SK-N-SH treated with all-trans-retinoic acid at 6 μM for 48 hours (cell line): ENCODE data around the gene IPO4.

ENCODE experiments used
- ATAC-seq: fragments of 200-7000 bp; cut with Tn5 transposase; 3 replicates; pipeline ENCODE4 v1.9.1; 2020; ENCODE audit warnings: mild to moderate bottlenecking, moderate library complexity
- ARNTL ChIP-seq: fragments of 450-650 bp; formaldehyde crosslinking; IDR thresholded peaks from 2 replicates; pipeline ENCODE4 v1.5.0; 2020; ENCODE audit warnings: low read depth, mild to moderate bottlenecking, moderate library complexity, borderline replicate concordance
- BACH2 ChIP-seq: fragments of 250-450 bp; sonication (Bioruptor Pico); IDR thresholded peaks from 2 replicates; pipeline ENCODE4 v1.9.0; 2021; ENCODE audit warnings: mild to moderate bottlenecking, borderline replicate concordance
- CREB5 ChIP-seq: fragments of 250-450 bp; sonication (Bioruptor Pico); IDR thresholded peaks from 2 replicates; pipeline ENCODE4 v1.5.1; 2020; ENCODE audit warnings: low read depth, mild to moderate bottlenecking, moderate library complexity
- CSDC2 ChIP-seq: fragments of 250-450 bp; sonication (Bioruptor Pico); IDR thresholded peaks from 2 replicates; pipeline ENCODE4 v1.5.0; 2020; ENCODE audit warnings: mild to moderate bottlenecking, moderate library complexity
- ESRRG ChIP-seq: fragments of 250-450 bp; sonication (Bioruptor Pico); IDR thresholded peaks from 2 replicates; pipeline ENCODE4 v1.6.1; 2021; ENCODE audit warnings: mild to moderate bottlenecking
- GLIS3 ChIP-seq: fragments of 250-450 bp; sonication (Bioruptor Pico); IDR thresholded peaks from 2 replicates; pipeline ENCODE4 v1.5.0; 2020; ENCODE audit warnings: mild to moderate bottlenecking, moderate library complexity
- ISL1 ChIP-seq: fragments of 250-450 bp; sonication (Bioruptor Pico); IDR thresholded peaks from 2 replicates; pipeline ENCODE4 v2.1.2; 2022; ENCODE audit warnings: mild to moderate bottlenecking, moderate library complexity
- OSR1 ChIP-seq: fragments of 250-450 bp; sonication (Bioruptor Pico); IDR thresholded peaks from 2 replicates; pipeline ENCODE4 v1.8.0; 2022; ENCODE audit warnings: moderate library complexity, mild to moderate bottlenecking, inconsistent platforms
- PATZ1 ChIP-seq: fragments of 250-450 bp; sonication (Bioruptor Pico); IDR thresholded peaks from 2 replicates; pipeline ENCODE4 v1.8.0; 2020; ENCODE audit warnings: mild to moderate bottlenecking, moderate library complexity, borderline replicate concordance
- PPARA ChIP-seq: fragments of 250-450 bp; sonication (Bioruptor Pico); IDR thresholded peaks from 2 replicates; pipeline ENCODE4 v1.5.0; 2020; ENCODE audit warnings: mild to moderate bottlenecking, borderline replicate concordance
- TCF4 ChIP-seq: fragments of 250-450 bp; sonication (Bioruptor Pico); IDR thresholded peaks from 2 replicates; pipeline ENCODE4 v1.8.0; 2021; ENCODE audit warnings: mild to moderate bottlenecking, moderate library complexity, borderline replicate concordance
- TOX ChIP-seq: fragments of 250-450 bp; sonication (Bioruptor Pico); IDR thresholded peaks from 2 replicates; pipeline ENCODE4 v1.8.0; 2021; ENCODE audit warnings: mild to moderate bottlenecking, moderate library complexity, borderline replicate concordance
- TSHZ2 ChIP-seq: fragments of 250-450 bp; sonication (Bioruptor Pico); IDR thresholded peaks from 2 replicates; pipeline ENCODE4 v1.5.0; 2020; ENCODE audit warnings: mild to moderate bottlenecking, moderate library complexity
- ZC3H10 ChIP-seq: fragments of 250-450 bp; sonication (Bioruptor Pico); IDR thresholded peaks from 2 replicates; pipeline ENCODE4 v1.5.1; 2021; ENCODE audit warnings: mild to moderate bottlenecking, moderate library complexity
- ZFP3 ChIP-seq: fragments of 250-450 bp; sonication (Bioruptor Pico); IDR thresholded peaks from 2 replicates; pipeline ENCODE4 v1.5.0; 2020; ENCODE audit warnings: mild to moderate bottlenecking, moderate library complexity
- ZFP30 ChIP-seq: fragments of 450-650 bp; formaldehyde crosslinking; IDR thresholded peaks from 2 replicates; pipeline ENCODE4 v1.5.0; 2022; ENCODE audit warnings: mild to moderate bottlenecking, moderate library complexity
- ZNF565 ChIP-seq: fragments of 450-650 bp; formaldehyde crosslinking; conservative IDR thresholded peaks from 2 replicates; pipeline ENCODE4 v1.5.0; 2020; ENCODE audit warnings: low read depth, mild to moderate bottlenecking, moderate library complexity
- ZNF70 ChIP-seq: fragments of 450-650 bp; formaldehyde crosslinking; IDR thresholded peaks from 2 replicates; pipeline ENCODE4 v1.5.0; 2020; ENCODE audit warnings: mild to moderate bottlenecking, moderate library complexity
- ZNF8 ChIP-seq: fragments of 450-650 bp; formaldehyde crosslinking; IDR thresholded peaks from 2 replicates; pipeline ENCODE4 v1.5.0; 2020; ENCODE audit warnings: mild to moderate bottlenecking, moderate library complexity
- TF ChIP-seq, protein P1 (sequence below): fragments of 250-450 bp; sonication (Bioruptor Pico); IDR thresholded peaks from 2 replicates; pipeline ENCODE4 v1.8.0; 2021; ENCODE audit warnings: low read depth, mild to moderate bottlenecking, moderate library complexity, borderline replicate concordance

IPO4 gene

DNA sequence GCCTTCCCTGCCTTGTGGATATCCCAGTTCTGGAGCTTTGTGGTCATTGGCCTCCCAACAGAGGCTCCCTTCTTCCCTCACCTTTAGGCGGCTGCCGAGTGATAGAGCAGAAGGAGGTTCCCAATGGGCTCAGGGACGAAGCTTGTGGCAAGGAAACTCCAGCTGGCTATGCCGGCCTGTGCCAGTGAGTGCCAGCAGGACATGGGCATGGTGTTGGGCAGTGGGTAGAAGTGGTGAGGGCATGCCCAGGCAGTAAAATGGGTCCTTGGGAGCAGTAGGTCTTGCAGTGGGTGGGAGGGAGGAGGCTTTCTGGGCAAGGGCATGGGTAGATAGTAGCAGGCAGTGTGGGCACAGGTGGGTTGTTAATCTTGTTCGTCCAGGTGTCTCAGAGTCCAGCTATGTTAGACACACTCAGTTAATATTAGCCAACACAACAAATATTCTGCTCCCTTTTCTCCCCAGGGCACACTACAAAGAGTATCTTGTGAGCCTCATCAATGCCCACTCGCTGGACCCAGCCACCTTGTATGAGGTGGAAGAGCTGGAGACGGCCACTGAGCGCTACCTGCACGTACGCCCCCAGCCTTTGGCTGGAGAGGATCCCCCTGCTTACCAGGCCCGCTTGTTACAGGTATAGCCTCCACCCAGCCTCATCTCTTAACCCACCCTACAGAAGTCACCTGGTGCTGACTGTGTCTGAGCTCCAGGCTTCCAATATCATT lies 28.7 kb downstream of the IPO4 start:
- no peak for ATAC-seq

DNA sequence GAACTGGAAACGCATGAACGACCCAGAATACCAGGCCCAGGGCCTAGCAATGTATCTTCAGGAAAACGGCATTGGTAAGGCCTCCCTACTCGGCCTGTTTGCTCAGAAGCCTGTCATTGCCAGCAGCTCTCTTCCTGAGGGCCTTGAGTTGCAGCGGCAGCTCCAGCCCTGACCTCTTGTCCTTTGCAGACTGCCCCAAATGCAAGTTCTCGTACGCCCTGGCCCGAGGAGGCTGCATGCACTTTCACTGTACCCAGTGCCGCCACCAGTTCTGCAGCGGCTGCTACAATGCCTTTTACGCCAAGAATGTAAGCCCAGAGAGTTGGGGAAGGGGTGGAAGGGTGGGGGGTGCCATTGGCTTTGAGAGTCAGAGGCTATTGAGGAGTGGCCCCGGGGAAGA lies 31.3 kb downstream of the IPO4 start:
- no peak for ATAC-seq
- TF ChIP-seq TOX (CRISPR knock-in tag) (no peak), ZC3H10 (CRISPR knock-in tag) (no peak), PPARA (CRISPR knock-in tag) (no peak), ISL1 (CRISPR knock-in tag) (no peak), OSR1 (no peak), ZNF8 (CRISPR knock-in tag) (no peak), PATZ1 (no peak), CREB5 (CRISPR knock-in tag) (no peak)

More for the DNA sequence above, 28.7 kb downstream of the IPO4 start:
- TF ChIP-seq, protein P1, sequence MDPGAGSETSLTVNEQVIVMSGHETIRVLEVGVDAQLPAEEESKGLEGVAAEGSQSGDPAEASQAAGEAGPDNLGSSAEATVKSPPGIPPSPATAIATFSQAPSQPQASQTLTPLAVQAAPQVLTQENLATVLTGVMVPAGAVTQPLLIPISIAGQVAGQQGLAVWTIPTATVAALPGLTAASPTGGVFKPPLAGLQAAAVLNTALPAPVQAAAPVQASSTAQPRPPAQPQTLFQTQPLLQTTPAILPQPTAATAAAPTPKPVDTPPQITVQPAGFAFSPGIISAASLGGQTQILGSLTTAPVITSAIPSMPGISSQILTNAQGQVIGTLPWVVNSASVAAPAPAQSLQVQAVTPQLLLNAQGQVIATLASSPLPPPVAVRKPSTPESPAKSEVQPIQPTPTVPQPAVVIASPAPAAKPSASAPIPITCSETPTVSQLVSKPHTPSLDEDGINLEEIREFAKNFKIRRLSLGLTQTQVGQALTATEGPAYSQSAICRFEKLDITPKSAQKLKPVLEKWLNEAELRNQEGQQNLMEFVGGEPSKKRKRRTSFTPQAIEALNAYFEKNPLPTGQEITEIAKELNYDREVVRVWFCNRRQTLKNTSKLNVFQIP: no peak
- TF ChIP-seq ZFP3 (CRISPR knock-in tag) (no peak), ZNF565 (CRISPR knock-in tag) (no peak), ZNF70 (CRISPR knock-in tag) (no peak), GLIS3 (CRISPR knock-in tag) (no peak), ZC3H10 (CRISPR knock-in tag) (no peak), ARNTL (CRISPR knock-in tag) (no peak), PATZ1 (no peak), PPARA (CRISPR knock-in tag) (no peak), CREB5 (CRISPR knock-in tag) (no peak)
- TF ChIP-seq, all 23 proteins: peak for 0

DNA sequence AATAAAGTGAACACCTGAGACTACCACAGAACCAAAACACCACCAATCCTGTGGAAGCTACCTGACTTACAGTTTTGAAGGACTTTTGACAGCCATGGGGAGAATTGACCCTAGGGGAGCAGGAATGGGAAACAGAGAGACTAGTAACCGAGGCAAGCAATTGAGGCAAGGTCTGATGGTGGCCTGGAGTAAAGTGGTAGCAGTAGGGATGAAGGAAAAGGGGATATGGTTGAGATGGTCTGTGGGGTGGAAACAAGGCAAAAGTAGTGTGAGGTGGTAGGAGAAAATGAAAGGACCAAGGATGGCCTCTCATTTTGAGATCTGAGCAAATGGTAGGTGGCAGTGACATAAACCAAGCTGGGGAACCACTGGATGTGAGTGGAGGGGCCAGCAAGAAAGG lies 31.8 kb downstream of the IPO4 start:
- no peak for ATAC-seq
- TF ChIP-seq TSHZ2: no peak
- TF ChIP-seq OSR1: no peak
- TF ChIP-seq TCF4 (CRISPR knock-in tag): no peak
- TF ChIP-seq, protein P1: no peak
- no peak for TF ChIP-seq ZC3H10 (CRISPR knock-in tag)
- no peak for TF ChIP-seq GLIS3 (CRISPR knock-in tag)
- no peak for TF ChIP-seq TOX (CRISPR knock-in tag)
- TF ChIP-seq ESRRG (CRISPR knock-in tag): no peak
- no peak for TF ChIP-seq ZFP30 (CRISPR knock-in tag)
- no peak for TF ChIP-seq ZNF8 (CRISPR knock-in tag)
- TF ChIP-seq BACH2 (CRISPR knock-in tag): no peak
- TF ChIP-seq PATZ1: no peak
- no peak for TF ChIP-seq CREB5 (CRISPR knock-in tag)
- TF ChIP-seq CSDC2 (CRISPR knock-in tag): no peak
